ENCODE results near the gene SLC28A3. TPM values are rescaled to one million over a fixed set of nuclear protein-coding genes. Genes with fewer than 3 reads are reported as not detected.

Gene SLC28A3
- total RNA-seq, 1 experiment from 2014 or later = not detected

GRCh38 chr9:84239343-84239742 is 101.2 kb downstream of the SLC28A3 start:
- in situ Hi-C loops (cut with HindIII; ENCODE audit: low pct_unique_long_range_greater_than_20kb, low sequenced_read_pairs) = no loop called here
- no peak for DNase-seq (ENCODE audit: low read depth, low spot score)
- Histone ChIP-seq H3K27me3 (ENCODE audit: control insufficient read depth, insufficient read depth, low read length) (no peaks in the 10 kb centered on the region), H3K36me3 (ENCODE audit: control insufficient read depth, insufficient read depth, low read length) (no peaks in the 10 kb centered on the region), H3K9me3 (ENCODE audit: control insufficient read depth, insufficient read depth, low read depth, low read length) (no peaks in the 10 kb centered on the region), H3K27ac (ENCODE audit: low read length) (no peak overlapping the region), H3K4me3 (ENCODE audit: low read depth in 2 of 2, low read length in 2 of 2) (no peak overlapping the region), H3K4me1 (ENCODE audit: control insufficient read depth, insufficient read depth, low read length) (no peaks in the 10 kb centered on the region)
- ChIA-PET CTCF (no interaction called here), POLR2A (no interaction called here)
- ATAC-seq = no peak
- intact Hi-C loops (cut with micrococcal nuclease; ENCODE audit: unreplicated experiment) = no loop called here
- TF ChIP-seq TCF7L2 (IDR thresholded peaks at IDR 0.05; ENCODE audit: low read depth, low read length) (no peak), REST (IDR thresholded peaks at IDR 0.05; ENCODE audit: insufficient read depth in 1 of 2, low read depth in 2 of 2, low read length in 1 of 2) (no peak), SIN3A (IDR thresholded peaks at IDR 0.05; ENCODE audit: borderline replicate concordance, insufficient read depth, low read depth, low read length) (no peak), POLR2AphosphoS5 (IDR thresholded peaks at IDR 0.05; ENCODE audit: low read depth, low read length) (no peak)
- BruUV-seq (replicated peaks) = no TSS peak

GRCh38 chr9:84238652-84239051 is 101.9 kb downstream of the SLC28A3 start:
- ATAC-seq = no peak
- TF ChIP-seq REST (IDR thresholded peaks at IDR 0.05; ENCODE audit: insufficient read depth in 1 of 2, low read depth in 2 of 2, low read length in 1 of 2) (no peak), CTCF (IDR thresholded peaks at IDR 0.05) (peak; percentile 47), TCF7L2 (IDR thresholded peaks at IDR 0.05; ENCODE audit: low read depth, low read length) (no peak), SIN3A (IDR thresholded peaks at IDR 0.05; ENCODE audit: borderline replicate concordance, insufficient read depth, low read depth, low read length) (no peak), POLR2AphosphoS5 (IDR thresholded peaks at IDR 0.05; ENCODE audit: low read depth, low read length) (no peak)

More at GRCh38 chr9:84238652-84239051, 101.9 kb downstream of the SLC28A3 start:
- Histone ChIP-seq H3K4me1 (ENCODE audit: control insufficient read depth, insufficient read depth, low read length) (no peaks in the 10 kb centered on the region), H3K27me3 (ENCODE audit: control insufficient read depth, insufficient read depth, low read length) (no peaks in the 10 kb centered on the region), H3K36me3 (ENCODE audit: control insufficient read depth, insufficient read depth, low read length) (no peaks in the 10 kb centered on the region), H3K9me3 (ENCODE audit: control insufficient read depth, insufficient read depth, low read depth, low read length) (no peaks in the 10 kb centered on the region), H3K4me3 (ENCODE audit: low read depth in 2 of 2, low read length in 2 of 2) (no peak overlapping the region), H3K27ac (ENCODE audit: low read length) (no peak overlapping the region)
- in situ Hi-C loops (cut with HindIII; ENCODE audit: low pct_unique_long_range_greater_than_20kb, low sequenced_read_pairs) = no loop called here
- POLR2A ChIA-PET = no interaction called here
- CTCF ChIA-PET = no interaction called here
- no TSS peak for BruUV-seq (replicated peaks)
- DNase-seq (ENCODE audit: low read depth, low spot score) = no peak
- intact Hi-C loops (cut with micrococcal nuclease; ENCODE audit: unreplicated experiment) = no loop called here
